Fibroblast of the conjunctiva (primary cell): ENCODE results near the gene PLA2G15.

ENCODE experiments used
- DNase-seq: peaks from one replicate; pipeline ENCODE4 v3.0.0-alpha.2; 2010; ENCODE audit warnings: low read depth

The PLA2G15 gene

DNA sequence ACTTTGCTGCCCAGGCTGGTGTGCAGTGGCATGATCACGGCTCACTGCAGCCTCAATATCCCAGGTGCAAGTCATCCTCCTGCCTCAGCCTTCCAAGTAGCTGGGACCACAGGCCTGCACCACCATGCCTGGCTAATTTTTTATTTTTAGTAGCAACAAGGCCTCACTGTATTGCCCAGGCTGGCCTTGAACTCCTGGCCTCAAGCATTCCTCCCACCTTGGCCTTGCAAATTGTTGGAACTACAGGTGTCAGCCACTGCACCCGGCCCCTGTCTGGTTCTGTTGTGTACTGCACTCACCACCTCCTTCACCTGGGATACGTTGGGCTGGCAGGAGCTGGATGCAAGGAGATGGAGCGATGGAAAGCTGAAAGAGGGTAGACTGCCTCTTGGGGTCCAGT is 8.5 kb downstream of the PLA2G15 start:
- DNase-seq = no peak

- DNase-seq = no peak
Observed at GRCh38 chr16:68255712-68256111, 10.5 kb downstream of the PLA2G15 start.

- no peak for DNase-seq
Observed at GRCh38 chr16:68257251-68257905, 12.2 kb downstream of the PLA2G15 start.

DNA sequence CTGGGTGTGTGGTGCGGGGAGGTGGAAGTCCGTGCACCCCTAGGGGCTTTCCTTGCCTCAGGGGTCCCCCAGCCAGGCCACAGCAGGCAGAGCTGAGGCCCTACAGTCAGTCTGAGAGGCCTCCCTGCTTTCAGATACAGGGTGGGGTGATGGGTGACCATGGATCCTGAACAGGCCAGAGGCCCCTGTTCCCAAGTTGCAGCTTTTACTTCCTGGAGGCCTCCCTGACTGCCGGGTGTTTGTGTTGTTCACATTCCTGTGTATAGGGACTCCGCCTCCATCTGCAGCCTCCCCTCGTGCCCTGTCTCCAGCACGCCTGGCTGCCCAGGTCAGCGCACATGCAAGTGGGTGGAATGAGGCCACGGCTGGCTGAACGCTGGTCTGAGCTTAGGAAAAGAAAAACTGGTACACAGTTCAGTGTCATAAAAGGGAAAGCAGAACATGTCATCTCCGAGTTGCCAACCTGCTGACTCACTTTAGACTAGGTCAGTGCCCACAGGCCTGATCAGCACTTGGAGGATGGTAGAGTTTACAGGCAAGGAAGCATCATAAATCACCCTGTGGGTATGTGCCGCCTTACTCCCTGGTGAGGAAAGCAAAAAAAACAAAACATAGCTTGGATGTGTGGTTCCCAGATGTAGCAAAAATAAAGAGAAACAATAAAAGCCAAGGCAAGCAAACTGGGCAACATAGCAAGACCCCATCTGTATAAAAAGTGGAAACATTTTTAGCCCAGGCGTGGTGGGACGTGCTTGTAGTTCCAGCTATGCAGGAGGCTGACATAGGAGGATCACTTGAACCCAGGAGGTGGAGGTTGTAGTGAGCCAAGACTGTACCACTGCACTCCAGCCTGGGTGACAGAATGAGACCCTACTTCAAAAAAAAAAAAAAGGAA is 13.0 kb downstream of the PLA2G15 start:
- DNase-seq = no peak

GRCh38 chr16:68259007-68259825 is 14.0 kb downstream of the PLA2G15 start:
- no peak for DNase-seq

DNA sequence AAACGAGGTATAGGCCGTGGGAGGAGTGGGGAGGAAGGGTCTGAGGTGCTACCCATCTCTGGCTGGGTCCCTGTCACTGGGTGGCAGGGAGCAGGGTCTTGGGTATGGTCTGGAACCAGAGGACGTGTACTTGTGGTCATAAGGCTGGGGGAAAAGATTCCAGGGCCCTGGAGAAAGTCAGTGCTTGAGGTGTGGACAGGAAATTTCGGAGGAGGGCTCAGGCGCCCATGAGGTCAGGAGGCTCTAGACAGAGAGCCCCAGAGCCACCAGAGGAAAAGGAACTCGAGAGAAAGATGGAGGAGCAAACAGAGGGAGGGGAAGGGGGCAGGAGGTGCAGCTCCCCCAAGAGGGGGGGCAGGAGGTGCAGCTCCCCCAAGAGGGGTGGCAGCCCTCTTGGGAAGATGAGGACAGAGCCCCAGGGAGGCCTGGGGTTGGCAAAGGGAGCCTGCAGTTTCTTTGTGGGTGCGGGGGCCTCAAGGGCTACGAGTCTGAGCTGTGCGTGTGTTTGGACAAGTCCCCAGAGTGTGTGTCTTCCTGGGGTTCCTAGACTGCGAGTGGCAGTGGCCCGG is 18.5 kb downstream of the PLA2G15 start:
- no peak for DNase-seq

DNA sequence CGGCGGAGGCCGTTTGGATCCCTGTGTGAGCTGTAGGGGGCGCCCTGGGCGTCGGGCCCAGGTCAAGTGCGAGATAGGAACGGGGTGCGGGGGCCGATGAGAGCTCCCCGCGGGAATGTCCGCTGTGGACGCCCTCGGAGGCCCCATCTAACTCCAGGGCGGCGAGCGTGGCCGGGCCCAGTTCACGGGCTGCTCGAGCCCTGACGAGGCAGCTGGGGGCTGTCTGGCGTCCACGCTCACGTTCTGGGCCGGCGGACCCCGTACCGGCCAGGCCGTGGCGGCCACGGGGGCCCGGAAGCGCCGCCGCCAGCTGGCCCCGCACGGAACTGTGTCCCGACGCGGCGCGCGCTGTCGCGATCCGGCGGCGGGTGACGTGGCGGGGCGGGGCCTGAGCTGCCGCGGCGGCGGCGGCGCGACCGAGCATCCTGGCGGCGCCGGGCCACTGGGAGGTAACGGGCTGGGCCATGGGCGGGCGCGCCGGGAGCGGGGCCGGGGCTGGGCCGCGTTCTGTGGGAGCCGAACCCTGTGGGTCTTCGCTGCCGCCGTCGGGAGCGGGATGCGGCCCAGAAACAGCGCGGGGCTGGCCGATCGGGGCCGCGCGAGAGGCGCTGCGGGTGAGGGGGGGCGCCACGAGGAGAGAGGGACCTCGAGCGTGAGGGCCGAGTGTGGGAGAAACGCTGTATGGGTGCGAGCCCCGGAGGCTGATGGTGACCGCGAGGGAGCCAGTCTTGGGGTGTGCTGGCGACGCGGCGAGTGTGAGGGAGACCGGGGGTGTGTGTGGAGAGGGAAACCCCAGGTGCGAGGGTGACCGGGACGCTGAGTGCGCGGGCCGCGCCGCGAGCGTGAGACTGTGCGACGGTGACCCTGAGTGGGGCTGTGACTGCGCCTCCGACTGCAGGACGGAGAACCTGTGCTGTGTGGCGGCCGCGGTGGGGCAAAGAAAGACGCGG is 19.2 kb downstream of the PLA2G15 start, which contains the start of gene SLC7A6:
TSS of gene SLC7A6 (plus strand) at position 399 of the 950 bp plus-strand sequence. CDS start 10,201 bp downstream, outside the sequence.
- no peak for DNase-seq

DNA sequence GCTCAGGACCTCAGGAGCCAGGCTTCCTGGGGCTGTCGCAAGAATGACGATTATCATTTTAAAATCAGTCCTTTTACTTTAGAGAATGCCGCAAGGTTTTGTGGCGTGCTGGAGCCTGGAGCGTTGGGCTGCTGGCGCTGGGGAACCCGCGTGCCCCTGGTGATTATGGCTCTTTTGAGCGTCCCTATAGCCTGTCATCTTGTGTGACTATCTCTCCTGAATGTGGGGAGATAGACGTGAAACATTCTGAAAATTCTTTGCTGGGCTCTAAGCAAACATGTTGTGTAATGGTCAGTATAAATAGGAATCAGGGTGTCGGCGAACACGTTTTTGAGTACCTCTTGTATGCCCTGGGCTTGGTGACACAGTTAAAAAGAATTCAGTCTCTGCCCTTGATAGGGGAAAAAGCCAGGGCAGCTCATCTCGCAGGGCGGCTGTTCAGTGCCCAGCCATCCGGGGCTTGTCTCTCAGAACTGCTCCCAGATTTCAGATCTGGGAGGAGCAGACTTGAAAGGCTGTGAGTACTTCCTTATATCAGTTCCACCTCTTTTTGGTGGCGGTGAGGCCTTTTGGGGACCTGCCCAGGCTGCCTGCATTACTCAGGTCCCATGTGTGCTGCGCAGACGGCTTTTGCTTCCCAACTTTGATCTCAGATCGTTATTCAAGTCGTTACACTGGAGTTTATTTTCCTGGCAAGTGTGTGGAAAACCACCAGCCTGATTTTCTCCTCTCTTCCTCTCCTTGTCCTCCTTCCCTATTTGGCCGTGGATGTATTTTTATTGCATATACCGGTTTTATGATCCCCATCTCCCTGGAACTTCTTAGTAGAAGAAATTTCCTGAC is 20.1 kb downstream of the PLA2G15 start:
- no peak for DNase-seq

- DNase-seq = no peak
Observed at GRCh38 chr16:68267612-68268405, 22.6 kb downstream of the PLA2G15 start.

DNA sequence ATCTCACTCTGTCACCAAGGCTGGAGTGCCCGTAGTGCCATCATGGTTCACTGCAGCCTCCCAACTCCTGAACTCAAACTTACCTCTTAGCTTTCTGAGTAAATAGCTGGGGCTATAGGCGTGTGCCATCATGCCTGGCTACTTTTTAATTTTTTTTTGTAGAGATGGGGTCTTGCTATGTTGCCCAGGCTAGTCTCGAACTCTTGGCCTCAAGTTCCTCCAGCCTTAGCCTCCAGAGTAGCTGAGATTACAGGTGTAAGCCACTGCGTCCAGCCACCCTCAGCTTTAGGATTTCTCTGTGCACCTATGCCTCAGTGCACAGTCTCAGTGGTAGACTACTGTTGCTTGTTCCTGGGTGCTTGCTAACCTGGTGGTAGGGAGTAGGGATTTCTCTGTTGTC is 24.6 kb downstream of the PLA2G15 start:
- no peak for DNase-seq

DNA sequence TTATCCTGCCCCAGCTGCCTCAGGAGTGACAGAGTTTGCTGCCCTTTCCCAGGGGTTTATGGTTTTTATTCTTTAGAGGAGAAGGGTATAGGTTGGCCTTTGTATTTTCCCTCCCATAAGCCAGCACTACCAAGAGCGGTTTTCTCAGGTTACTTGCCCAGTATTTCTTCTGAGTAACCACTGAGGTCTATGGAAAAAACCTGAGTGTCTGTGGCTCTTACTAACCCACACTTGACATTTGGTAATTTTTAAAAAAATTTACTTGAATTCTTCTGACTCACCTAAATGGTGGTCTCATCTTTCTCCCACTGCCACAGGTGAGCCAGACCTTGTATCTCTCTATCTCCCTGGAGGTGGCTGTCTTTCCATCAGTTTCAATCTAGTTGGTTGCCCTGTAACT is 25.2 kb downstream of the PLA2G15 start:
- no peak for DNase-seq

- no peak for DNase-seq
Observed at GRCh38 chr16:68272507-68273209, 27.5 kb downstream of the PLA2G15 start.

- no peak for DNase-seq
Observed at GRCh38 chr16:68273459-68273858, 28.3 kb downstream of the PLA2G15 start.

DNA sequence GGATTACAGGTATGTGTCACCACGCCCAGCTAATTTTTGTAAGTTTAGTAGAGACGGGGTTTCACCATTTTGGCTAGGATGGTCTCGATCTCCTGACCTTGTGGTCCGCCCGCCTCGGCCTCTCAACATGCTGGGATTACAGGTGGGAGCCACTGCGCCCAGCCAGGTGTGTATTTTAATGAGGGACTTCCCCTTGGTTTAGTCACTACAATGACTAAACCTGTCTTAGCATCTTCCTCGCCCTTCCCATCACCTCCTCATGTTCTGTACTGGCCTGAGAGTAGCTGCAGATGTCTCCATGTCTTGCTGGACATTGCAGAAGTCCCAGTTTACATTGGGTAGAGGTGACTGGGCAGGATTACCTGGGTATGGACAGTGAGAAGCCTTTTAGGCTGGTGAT is 28.7 kb downstream of the PLA2G15 start:
- no peak for DNase-seq

- no peak for DNase-seq
Observed at GRCh38 chr16:68274441-68274840, 29.3 kb downstream of the PLA2G15 start.

- no peak for DNase-seq
Observed at GRCh38 chr16:68275611-68276191, 30.5 kb downstream of the PLA2G15 start.

GRCh38 chr16:68276223-68276622 is 31.1 kb downstream of the PLA2G15 start:
- no peak for DNase-seq
